A549 treated with GW870086 at 1 μM for 4 hours (cell line): ENCODE data around the gene PKDCC. TPM values are rescaled to one million over a fixed set of nuclear protein-coding genes. Genes with fewer than 3 reads are reported as not detected.

ENCODE experiments used
- total RNA-seq: library from RNA; stranded (reverse); fragments of 200-300 nt; extraction: Qiagen RNA extraction; gene quantifications from 5 replicates; pipeline ENCODE4 v1.2.3, GENCODE V29; 2022; ENCODE audit warnings: low read depth

The PKDCC gene
- 17.2 to 22.3 TPM (median 20.3 TPM) in 5 replicates for total RNA-seq

DNA sequence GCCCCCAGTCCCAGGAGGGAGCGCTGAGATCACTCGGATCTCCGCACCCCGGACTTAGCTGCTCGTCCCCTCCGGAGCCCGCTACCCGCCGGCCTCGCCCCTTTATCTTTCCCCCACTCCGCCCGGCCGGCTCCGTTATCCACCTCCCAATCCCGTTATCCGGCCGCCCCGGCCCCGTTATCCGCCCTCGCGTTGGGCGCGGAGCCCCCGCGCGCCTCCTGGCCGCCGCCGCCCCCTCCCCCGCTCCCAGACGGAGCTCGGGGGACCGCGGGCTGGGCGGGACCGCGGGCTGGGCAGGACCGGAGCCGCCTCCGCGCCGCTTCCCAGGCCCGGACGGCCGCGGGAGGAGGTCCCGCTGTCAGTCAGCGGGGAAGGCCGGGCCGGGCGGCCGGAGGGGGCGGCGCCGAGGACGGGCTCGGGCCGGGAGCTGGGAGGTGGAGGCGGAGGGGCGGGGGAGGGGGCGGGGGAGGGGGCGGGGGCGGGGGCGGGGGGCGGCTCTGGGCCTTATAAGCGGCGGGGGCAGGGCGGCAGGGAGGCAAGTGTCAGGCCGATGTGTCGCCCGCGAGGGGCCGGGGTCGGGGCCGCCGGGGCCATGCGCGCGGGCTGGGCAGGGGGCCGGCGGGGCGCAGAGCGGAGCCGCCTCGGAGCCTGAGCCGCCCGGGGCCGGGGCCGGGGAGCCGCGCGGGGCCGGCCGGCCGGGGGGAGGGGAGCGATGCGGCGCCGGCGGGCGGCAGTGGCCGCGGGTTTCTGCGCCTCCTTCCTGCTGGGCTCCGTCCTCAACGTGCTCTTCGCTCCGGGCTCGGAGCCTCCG is at the start of gene PKDCC:
Gene PKDCC (plus strand): TSS at position 534 of the 811 bp plus-strand sequence. CDS start 179 bp downstream, at position 713.

Other genes with a start within 250 kb of the PKDCC start
- 22.5 to 30.8 TPM (median 27.7 TPM) in 5 replicates for gene EML4, start 121.3 kb downstream of the PKDCC start, total RNA-seq